Endothelial cell of umbilical vein (primary cell): Measurements from ENCODE around the gene TTBK1. TPM values are rescaled to one million over a fixed set of nuclear protein-coding genes. Genes with fewer than 3 reads are reported as not detected.

ENCODE experiments used
- BruUV-seq: library from RNA; stranded (reverse); fragments of 400-500 nt; replicated peaks from 2 replicates; lab custom pipeline; 2021; lab: Mats Ljungman, UMichigan
- CTCF ChIA-PET: fragments of 300-600, 350-600 bp; sonication (Branson Sonifier 250); formaldehyde crosslinking; loops from one replicate; lab custom pipeline; 2021; ENCODE audit warnings: antibody characterized with exemption, inconsistent platforms; lab: Charles Lee
- POLR2A ChIA-PET: fragments of 300-600, 350-600 bp; sonication (Branson Sonifier 250); formaldehyde crosslinking; loops from one replicate; lab custom pipeline; 2021; ENCODE audit warnings: antibody characterized with exemption, inconsistent platforms; lab: Charles Lee
- DNase-seq: peaks from one replicate; pipeline ENCODE4 v3.0.0-alpha.2; 2011; ENCODE audit warnings: low read depth, low spot score
- FAIRE-seq: peaks from 2 replicates; lab custom pipeline; 2011; peaks lifted over from hg19 to GRCh38; lab: Jason Lieb, UNC
- H2AFZ ChIP-seq: 2 replicates; pipeline ENCODE4 v1.6.0; 2012; ENCODE audit warnings: low read depth, low read length, control low read depth, inconsistent platforms
- H3K27ac ChIP-seq: 2 replicates; pipeline ENCODE4 v1.5.1; 2011; ENCODE audit warnings: low read depth, mild to moderate bottlenecking, control low read depth, low read length, moderate library complexity; ENCODE audit not compliant: insufficient read depth
- H3K27me3 ChIP-seq, 2 experiments: 2 replicates each; pipeline versions ENCODE4 v1.6.0 to v1.6.1; 2011; ENCODE audit warnings: low read length in 2 of 2, mixed read lengths in 1 of 2; ENCODE audit not compliant: control insufficient read depth in 2 of 2, insufficient read depth in 2 of 2
- H3K36me3 ChIP-seq, 2 experiments: 2 replicates in 1 of 2; 3 replicates in 1 of 2; pipeline ENCODE4 v1.5.1; 2011; ENCODE audit warnings: low read length in 2 of 2, mild to moderate bottlenecking in 1 of 2, moderate library complexity in 1 of 2; ENCODE audit not compliant: control insufficient read depth in 2 of 2, insufficient read depth in 2 of 2; ENCODE audit errors: extremely low read depth in 1 of 2
- H3K4me1 ChIP-seq: 3 replicates; pipeline ENCODE4 v1.5.1; 2011; ENCODE audit warnings: mild to moderate bottlenecking, low read length; ENCODE audit not compliant: control insufficient read depth, insufficient read depth; ENCODE audit errors: extremely low read depth
- H3K4me2 ChIP-seq: 2 replicates; pipeline ENCODE4 v1.6.1; 2011; ENCODE audit warnings: low read length, control low read depth, mixed read lengths; ENCODE audit not compliant: insufficient read depth
- H3K4me3 ChIP-seq, 3 experiments: fragments of 200-600 bp in 1 of 3; sonication (generic), shearing (Covaris generic) in 1 of 3; replicated peaks in 1 of 3; 2 replicates each; pipeline ENCODE4 v1.5.1; 2011 to 2016; ENCODE audit warnings: control low read depth in 3 of 3, low read length in 3 of 3, mild to moderate bottlenecking in 2 of 3, inconsistent platforms in 1 of 3, low read depth in 1 of 3, moderate library complexity in 1 of 3; ENCODE audit not compliant: insufficient read depth in 1 of 3
- H3K79me2 ChIP-seq: 2 replicates; pipeline ENCODE4 v1.6.0; 2012; ENCODE audit warnings: low read length, inconsistent platforms; ENCODE audit not compliant: control insufficient read depth, insufficient read depth
- H3K9ac ChIP-seq: replicated peaks from 2 replicates; pipeline ENCODE3; 2011; ENCODE audit warnings: low read length, control low read depth; ENCODE audit not compliant: insufficient read depth; ENCODE audit errors: extremely low read depth
- H3K9me1 ChIP-seq: replicated peaks from 3 replicates; pipeline ENCODE4 v1.6.0; 2011; ENCODE audit warnings: mild to moderate bottlenecking, low read length; ENCODE audit not compliant: control insufficient read depth, insufficient read depth; ENCODE audit errors: extremely low read depth
- H3K9me3 ChIP-seq: replicated peaks from 2 replicates; pipeline ENCODE4 v1.5.1; 2012; ENCODE audit warnings: low read length, inconsistent platforms; ENCODE audit not compliant: control insufficient read depth, insufficient read depth
- H4K20me1 ChIP-seq: replicated peaks from 2 replicates; pipeline ENCODE3; 2011; ENCODE audit warnings: mild to moderate bottlenecking, low read length; ENCODE audit not compliant: control insufficient read depth, insufficient read depth; ENCODE audit errors: extremely low read depth
- CTCF ChIP-seq, 2 donors: IDR thresholded peaks; 1 replicate in 1 of 2; 2 replicates in 1 of 2; pipeline ENCODE4 v1.5.1; 2011; ENCODE audit warnings: low read length in 2 of 2, mild to moderate bottlenecking in 2 of 2, moderate library complexity in 2 of 2, control low read depth in 1 of 2, inconsistent platforms in 1 of 2, low read depth in 1 of 2; ENCODE audit not compliant: insufficient read depth in 1 of 2; ENCODE audit errors: extremely low read depth in 1 of 2
- EZH2 ChIP-seq: IDR thresholded peaks from 2 replicates; pipeline ENCODE4 v1.6.1; 2012; ENCODE audit warnings: borderline replicate concordance, low read depth, mild to moderate bottlenecking, moderate library complexity, low read length, inconsistent platforms; ENCODE audit not compliant: severe bottlenecking
- FOS ChIP-seq: IDR thresholded peaks from 2 replicates; pipeline ENCODE4 v1.6.1; 2011; ENCODE audit warnings: mild to moderate bottlenecking, low read length, moderate library complexity, borderline replicate concordance; ENCODE audit not compliant: insufficient read depth
- GATA2 ChIP-seq: IDR thresholded peaks from 2 replicates; pipeline ENCODE4 v1.7.0; 2011; ENCODE audit warnings: low read depth, mild to moderate bottlenecking, moderate library complexity, mixed read lengths, low read length; ENCODE audit not compliant: insufficient read length, insufficient read depth
- JUN ChIP-seq: IDR thresholded peaks from 2 replicates; pipeline ENCODE4 v1.6.1; 2011; ENCODE audit warnings: borderline replicate concordance, low read depth; ENCODE audit not compliant: insufficient read length, insufficient read depth
- MYC ChIP-seq: IDR thresholded peaks from one replicate; pipeline ENCODE4 v1.6.1; 2011; ENCODE audit warnings: mild to moderate bottlenecking, low read depth, low read length
- POLR2A ChIP-seq: IDR thresholded peaks from 2 replicates; pipeline ENCODE4 v1.6.1; 2012; ENCODE audit warnings: low read depth, mild to moderate bottlenecking, control low read depth, low read length
- dilution Hi-C: fragments of 300-500 bp; cut with MboI; formaldehyde crosslinking; loops from one replicate; pipeline ENCODE4 v1.15.0; 2019; ENCODE audit warnings: low sequenced_read_pairs; ENCODE audit not compliant: extremely low pct_ligation_motif_present
- intact Hi-C: fragments of 100-400 bp; cut with micrococcal nuclease; formaldehyde crosslinking; loops from one replicate; pipeline ENCODE4 v1.10.0; 2022
- polyA plus RNA-seq, 4 experiments: library from polyadenylated mRNA; depleted of rRNA in 3 of 4; stranded (reverse) in 3 of 4; unstranded in 1 of 4; fragments of >200 nt; gene quantifications; 2 replicates each; pipeline versions ENCODE4 v1.2.1 to v1.2.3, GENCODE V29; 2011 to 2012; ENCODE audit warnings: missing spikeins in 1 of 4
- total RNA-seq: library from RNA; stranded (reverse); gene quantifications from 2 replicates; pipeline ENCODE4 v1.2.3, GENCODE V29; 2021
- TF ChIP-seq, protein P1 (sequence below): IDR thresholded peaks from 2 replicates; pipeline ENCODE4 v1.6.1; 2011; ENCODE audit not compliant: insufficient read depth, insufficient read length

TTBK1 gene
- total and polyA plus RNA-seq, 2 donors (not counting 3 experiments of a cell fraction or from before 2014, with no cell fraction given) = 0.06 TPM; not detected in 1

DNA sequence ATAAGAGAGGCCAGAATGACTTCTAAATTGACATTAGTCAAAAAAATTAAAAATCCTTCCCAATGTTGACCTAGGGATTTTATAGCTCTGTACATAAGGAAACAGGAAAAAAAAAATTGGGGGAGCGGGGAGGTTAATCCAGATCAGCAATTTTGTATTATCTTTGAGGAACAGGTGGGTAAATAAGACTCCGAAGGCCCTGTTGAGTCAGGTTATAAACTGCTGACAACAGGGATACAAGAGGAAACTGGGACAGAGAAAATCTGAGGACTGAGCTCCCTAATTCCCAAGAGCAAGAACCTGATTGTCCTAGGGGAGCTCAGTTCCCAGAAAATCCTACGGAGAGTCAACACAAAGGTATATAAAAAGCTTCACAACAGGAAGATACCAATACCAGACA is 92.2 kb downstream of the TTBK1 start:
- H3K9ac ChIP-seq = no peak overlapping the region
- POLR2A ChIA-PET = no interaction called here
- intact Hi-C loops = no loop called here

GRCh38 chr6:43336382-43336781 is 93.1 kb downstream of the TTBK1 start:
- FAIRE-seq (no peak), DNase-seq (no peak)
- BruUV-seq = no TSS peak
- no peak overlapping the region for H3K4me3 ChIP-seq
- no peaks in the 10 kb centered on the region for H3K9me1 ChIP-seq
- H4K20me1 ChIP-seq = no peaks in the 10 kb centered on the region
- intact Hi-C loops = no loop called here
- H3K9ac ChIP-seq = no peak overlapping the region
- peaks cover 0 to 18% of the 10 kb centered on the region in 2 experiments for H3K36me3 ChIP-seq
- no peaks in the 10 kb centered on the region for H3K4me1 ChIP-seq
- ChIA-PET CTCF (interaction anchor here (1.7 to 5.0 kb wide), 2 partner anchors 61 to 73 kb away, joined by 5 to 49 read pairs; no protein-coding TSS in a partner anchor), POLR2A (no interaction called here)
- no peak overlapping the region for H3K27ac ChIP-seq
- no peak overlapping the region for H2AFZ ChIP-seq
- dilution Hi-C loops = no loop called here
- no peak overlapping the region for H3K4me2 ChIP-seq
- H3K27me3 ChIP-seq = no peaks in the 10 kb centered on the region
- TF ChIP-seq CTCF (IDR thresholded peaks at IDR 0.05; ENCODE audit: extremely low read depth in 1 of 2, insufficient read depth in 1 of 2, low read depth in 1 of 2, low read length in 2 of 2) = no peak
- no peak for TF ChIP-seq MYC
- H3K9me3 ChIP-seq = no peaks in the 10 kb centered on the region
- no peaks in the 10 kb centered on the region for H3K79me2 ChIP-seq

More for the DNA sequence above, 92.2 kb downstream of the TTBK1 start:
- H2AFZ ChIP-seq = no peak overlapping the region
- TF ChIP-seq, protein P1, sequence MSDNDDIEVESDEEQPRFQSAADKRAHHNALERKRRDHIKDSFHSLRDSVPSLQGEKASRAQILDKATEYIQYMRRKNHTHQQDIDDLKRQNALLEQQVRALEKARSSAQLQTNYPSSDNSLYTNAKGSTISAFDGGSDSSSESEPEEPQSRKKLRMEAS = no peak
- TF ChIP-seq POLR2A = no peak
- no peak for TF ChIP-seq FOS
- no peak for TF ChIP-seq EZH2
- no peak for TF ChIP-seq GATA2
- no peak for TF ChIP-seq JUN
- no peak for TF ChIP-seq MYC
- FAIRE-seq (no peak), DNase-seq (no peak)
- no peak overlapping the region for H3K4me3 ChIP-seq
- H3K27ac ChIP-seq = no peak overlapping the region
- no peaks in the 10 kb centered on the region for H3K4me1 ChIP-seq
- no peak overlapping the region for H3K4me2 ChIP-seq
- H3K9me1 ChIP-seq = no peaks in the 10 kb centered on the region
- H3K36me3 ChIP-seq = peaks cover 0 to 15% of the 10 kb centered on the region in 2 experiments
- no peaks in the 10 kb centered on the region for H3K9me3 ChIP-seq
- CTCF ChIA-PET = interaction anchor here (0.6 to 5.0 kb wide), 4 partner anchors 8 to 106 kb away, joined by 4 to 49 read pairs (median 6); partner anchors contain the start of gene DNPH1
- H4K20me1 ChIP-seq = no peaks in the 10 kb centered on the region
- no peaks in the 10 kb centered on the region for H3K27me3 ChIP-seq
- no peaks in the 10 kb centered on the region for H3K79me2 ChIP-seq
- BruUV-seq = no TSS peak
- dilution Hi-C loops = no loop called here
